ENCODE data around the gene CFAP57.

GRCh38 chr1:43128816-43129215, 43.3 kb upstream of the CFAP57 start:
- TF ChIP-seq POLR2AphosphoS5 (IDR thresholded peaks at IDR 0.05; ENCODE audit: low read depth, low read length) (no peak), POLR2A (IDR thresholded peaks at IDR 0.05; ENCODE audit: low read depth, low read length) (no peak)

Measured in GM12891 (cell line).